Mucosa of rectum (tissue), 2 donors: ENCODE measurements around the gene BRI3.
A peak's percentile ranks its signal among the peaks of the same experiment; 100 is the strongest.

Source experiments
- H3K27ac ChIP-seq, 2 donors: one replicate each; pipeline ENCODE4 v1.7.0; 2013; ENCODE audit warnings: inconsistent platforms in 2 of 2, low read depth in 2 of 2, low read length in 2 of 2
- H3K27me3 ChIP-seq, 2 donors: one replicate each; pipeline ENCODE4 v1.7.0; 2013; ENCODE audit warnings: low read length in 2 of 2; ENCODE audit not compliant: control insufficient read depth in 2 of 2, insufficient read depth in 2 of 2
- H3K36me3 ChIP-seq, 2 donors: one replicate each; pipeline ENCODE4 v1.7.0; 2013; ENCODE audit warnings: low read length in 2 of 2; ENCODE audit not compliant: control insufficient read depth in 2 of 2, insufficient read depth in 2 of 2
- H3K4me1 ChIP-seq, 2 donors: one replicate each; pipeline ENCODE4 v1.7.0; 2013; ENCODE audit warnings: low read length in 2 of 2, mild to moderate bottlenecking in 1 of 2; ENCODE audit not compliant: control insufficient read depth in 2 of 2, insufficient read depth in 2 of 2
- H3K4me3 ChIP-seq, 2 donors: one replicate each; pipeline ENCODE4 v1.7.0; 2013; ENCODE audit warnings: low read length in 2 of 2
- H3K9ac ChIP-seq, 2 donors: one replicate each; pipeline ENCODE4 v1.7.0; 2013; ENCODE audit warnings: low read length in 2 of 2, low read depth in 1 of 2, mild to moderate bottlenecking in 1 of 2
- H3K9me3 ChIP-seq, 2 donors: one replicate each; pipeline ENCODE4 v1.7.0; 2013; ENCODE audit warnings: low read length in 2 of 2; ENCODE audit not compliant: control insufficient read depth in 2 of 2
- donor health status: healthy.
- donor health status: Normal muscosa, but diverticular disease.

BRI3 gene

GRCh38 chr7:98280791-98281756, at the start of gene BRI3:
Gene BRI3 (plus strand): TSS chr7:98281686. CDS start chr7:98281796, 110 bp downstream.
- H3K36me3 ChIP-seq, result no peaks in the 10 kb centered on the region
- H3K27ac ChIP-seq, result peak within 1 kb of the TSS; percentile 95 to 97
- H3K4me1 ChIP-seq, result peaks cover 37 to 54% of the 10 kb centered on the region in 2 donors
- peak within 1 kb of the TSS; percentile 79 to 86 for H3K4me3 ChIP-seq
- no peaks in the 10 kb centered on the region for H3K9me3 ChIP-seq
- peak within 1 kb of the TSS; percentile 88 to 93 for H3K9ac ChIP-seq
- H3K27me3 ChIP-seq, result no peaks in the 10 kb centered on the region

GRCh38 chr7:98232263-98232585, 49.3 kb upstream of the BRI3 start:
- Histone ChIP-seq H3K9me3 (no peaks in the 10 kb centered on the region), H3K27ac (no peak overlapping the region), H3K4me1 (no peaks in the 10 kb centered on the region), H3K9ac (no peak overlapping the region), H3K4me3 (no peak overlapping the region), H3K36me3 (peaks cover 11 to 19% of the 10 kb centered on the region in 2 donors), H3K27me3 (no peaks in the 10 kb centered on the region)

GRCh38 chr7:98232799-98233198, 48.7 kb upstream of the BRI3 start:
- Histone ChIP-seq H3K4me1 (no peaks in the 10 kb centered on the region), H3K36me3 (peaks cover 12 to 19% of the 10 kb centered on the region in 2 donors), H3K9me3 (no peaks in the 10 kb centered on the region)

GRCh38 chr7:98233219-98234070, 48.0 kb upstream of the BRI3 start:
- Histone ChIP-seq H3K27ac (no peak overlapping the region), H3K4me3 (no peak overlapping the region), H3K9ac (no peak overlapping the region), H3K4me1 (no peaks in the 10 kb centered on the region), H3K27me3 (no peaks in the 10 kb centered on the region), H3K9me3 (no peaks in the 10 kb centered on the region), H3K36me3 (peaks cover 12 to 14% of the 10 kb centered on the region in 2 donors)

More at GRCh38 chr7:98232799-98233198, 48.7 kb upstream of the BRI3 start:
- Histone ChIP-seq H3K4me3 (no peak overlapping the region), H3K27me3 (no peaks in the 10 kb centered on the region), H3K9ac (no peak overlapping the region), H3K27ac (no peak overlapping the region)

GRCh38 chr7:98234429-98235147, 46.9 kb upstream of the BRI3 start:
- Histone ChIP-seq H3K4me3 (no peak overlapping the region), H3K9ac (no peak overlapping the region), H3K27me3 (no peaks in the 10 kb centered on the region), H3K36me3 (peaks cover 9 to 21% of the 10 kb centered on the region in 2 donors), H3K9me3 (no peaks in the 10 kb centered on the region), H3K4me1 (no peaks in the 10 kb centered on the region), H3K27ac (no peak overlapping the region)

GRCh38 chr7:98235901-98236300, 45.6 kb upstream of the BRI3 start:
- Histone ChIP-seq H3K4me3 (no peak overlapping the region), H3K9ac (no peak overlapping the region), H3K9me3 (no peaks in the 10 kb centered on the region), H3K4me1 (no peaks in the 10 kb centered on the region), H3K36me3 (peaks cover 9 to 25% of the 10 kb centered on the region in 2 donors), H3K27me3 (no peaks in the 10 kb centered on the region), H3K27ac (no peak overlapping the region)

GRCh38 chr7:98236355-98237185, 44.9 kb upstream of the BRI3 start:
- H3K4me3 ChIP-seq, result no peak overlapping the region
- no peaks in the 10 kb centered on the region for H3K9me3 ChIP-seq
- no peak overlapping the region for H3K27ac ChIP-seq
- H3K9ac ChIP-seq, result no peak overlapping the region
- H3K27me3 ChIP-seq, result no peaks in the 10 kb centered on the region
- peaks cover 12 to 28% of the 10 kb centered on the region in 2 donors for H3K36me3 ChIP-seq
- no peaks in the 10 kb centered on the region for H3K4me1 ChIP-seq

GRCh38 chr7:98238076-98238475, 43.4 kb upstream of the BRI3 start:
- H3K36me3 ChIP-seq, result peaks cover 5 to 26% of the 10 kb centered on the region in 2 donors
- H3K9ac ChIP-seq, result no peak overlapping the region
- no peak overlapping the region for H3K27ac ChIP-seq
- H3K27me3 ChIP-seq, result no peaks in the 10 kb centered on the region
- no peaks in the 10 kb centered on the region for H3K4me1 ChIP-seq
- no peak overlapping the region for H3K4me3 ChIP-seq
- H3K9me3 ChIP-seq, result no peaks in the 10 kb centered on the region

- peaks cover 8 to 26% of the 10 kb centered on the region in 2 donors for H3K36me3 ChIP-seq
- no peaks in the 10 kb centered on the region for H3K4me1 ChIP-seq
- H3K27ac ChIP-seq, result no peak overlapping the region
- H3K4me3 ChIP-seq, result no peak overlapping the region
- no peak overlapping the region for H3K9ac ChIP-seq
- H3K27me3 ChIP-seq, result no peaks in the 10 kb centered on the region
- no peaks in the 10 kb centered on the region for H3K9me3 ChIP-seq
Measured at GRCh38 chr7:98238976-98239375, 42.5 kb upstream of the BRI3 start.
